Transverse colon (tissue), 3 donors: ENCODE results near the gene TCERG1L.

Experiments used
- POLR2A ChIP-seq: fragments of 450-650 bp; IDR thresholded peaks from one replicate; pipeline ENCODE4 v1.6.1; 2016; ENCODE audit warnings: antibody characterized with exemption, mild to moderate bottlenecking, moderate library complexity
- TF ChIP-seq, protein P1 (sequence below), 5 experiments: fragments of 200-600 bp in 3 of 5; fragments of 450-650 bp in 2 of 5; sonication (generic) in 3 of 5; IDR thresholded peaks; 1 replicate in 2 of 5; 2 replicates in 3 of 5; pipeline ENCODE4 v1.5.1; 2016 to 2017; ENCODE audit warnings: antibody characterized with exemption in 5 of 5, inconsistent platforms in 3 of 5, mild to moderate bottlenecking in 2 of 5, moderate library complexity in 1 of 5

DNA sequence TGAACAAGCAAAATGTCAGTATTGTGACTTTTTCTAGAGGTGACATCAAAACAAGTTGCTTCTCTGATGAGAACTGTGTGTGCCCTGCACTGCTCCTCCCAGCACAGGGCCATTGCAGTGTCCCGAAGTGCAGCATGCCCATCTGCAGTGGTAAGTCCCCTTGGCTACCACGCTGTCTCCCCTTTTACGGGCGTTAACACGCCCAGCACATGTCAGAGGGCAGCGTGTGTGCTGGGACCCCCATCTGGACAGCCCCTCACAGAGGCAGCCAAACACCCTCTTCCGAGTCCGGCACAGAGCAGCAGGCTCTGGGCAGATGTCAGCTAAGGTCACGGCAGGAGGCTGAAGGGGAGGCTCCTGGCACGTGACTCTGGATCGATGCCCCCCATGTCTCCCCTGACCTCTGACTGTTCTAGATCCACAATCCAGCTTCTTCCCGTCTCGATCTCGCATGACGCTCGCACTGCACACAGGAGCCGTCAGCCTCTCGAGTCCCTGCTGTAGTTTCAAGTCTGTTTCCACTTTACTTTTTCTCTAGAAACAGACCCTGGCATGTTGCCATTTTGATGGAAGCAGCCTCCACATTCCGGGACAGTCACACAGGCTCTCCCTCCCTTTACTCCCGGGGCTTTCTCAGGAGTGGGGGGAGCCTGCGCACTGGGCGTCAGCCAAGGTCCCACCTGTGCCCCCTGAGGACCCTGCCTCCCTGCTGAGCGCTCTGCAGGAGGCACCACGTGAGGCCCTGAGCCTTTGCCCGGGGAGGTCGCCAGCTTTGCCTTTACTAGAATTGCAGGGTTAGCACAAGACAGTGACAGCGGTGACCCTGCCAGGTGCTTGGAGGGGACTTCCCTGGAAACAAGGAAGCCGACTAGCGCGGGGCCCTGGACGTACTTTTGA is 133.8 kb downstream of the TCERG1L start:
- TF ChIP-seq, protein P1, sequence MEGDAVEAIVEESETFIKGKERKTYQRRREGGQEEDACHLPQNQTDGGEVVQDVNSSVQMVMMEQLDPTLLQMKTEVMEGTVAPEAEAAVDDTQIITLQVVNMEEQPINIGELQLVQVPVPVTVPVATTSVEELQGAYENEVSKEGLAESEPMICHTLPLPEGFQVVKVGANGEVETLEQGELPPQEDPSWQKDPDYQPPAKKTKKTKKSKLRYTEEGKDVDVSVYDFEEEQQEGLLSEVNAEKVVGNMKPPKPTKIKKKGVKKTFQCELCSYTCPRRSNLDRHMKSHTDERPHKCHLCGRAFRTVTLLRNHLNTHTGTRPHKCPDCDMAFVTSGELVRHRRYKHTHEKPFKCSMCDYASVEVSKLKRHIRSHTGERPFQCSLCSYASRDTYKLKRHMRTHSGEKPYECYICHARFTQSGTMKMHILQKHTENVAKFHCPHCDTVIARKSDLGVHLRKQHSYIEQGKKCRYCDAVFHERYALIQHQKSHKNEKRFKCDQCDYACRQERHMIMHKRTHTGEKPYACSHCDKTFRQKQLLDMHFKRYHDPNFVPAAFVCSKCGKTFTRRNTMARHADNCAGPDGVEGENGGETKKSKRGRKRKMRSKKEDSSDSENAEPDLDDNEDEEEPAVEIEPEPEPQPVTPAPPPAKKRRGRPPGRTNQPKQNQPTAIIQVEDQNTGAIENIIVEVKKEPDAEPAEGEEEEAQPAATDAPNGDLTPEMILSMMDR (IDR thresholded peaks at IDR 0.05): no peak
- no peak for TF ChIP-seq POLR2A
